GM19452 (cell line): ENCODE measurements around the gene C1orf159.
A peak's percentile ranks its signal among the peaks of the same experiment; 100 is the strongest.

Experiments
- ATAC-seq: cut with Tn5 transposase; IDR thresholded peaks from one replicate; pipeline ENCODE4 v1.9.1; 2021; ENCODE audit not compliant: unreplicated experiment

The C1orf159 gene

DNA sequence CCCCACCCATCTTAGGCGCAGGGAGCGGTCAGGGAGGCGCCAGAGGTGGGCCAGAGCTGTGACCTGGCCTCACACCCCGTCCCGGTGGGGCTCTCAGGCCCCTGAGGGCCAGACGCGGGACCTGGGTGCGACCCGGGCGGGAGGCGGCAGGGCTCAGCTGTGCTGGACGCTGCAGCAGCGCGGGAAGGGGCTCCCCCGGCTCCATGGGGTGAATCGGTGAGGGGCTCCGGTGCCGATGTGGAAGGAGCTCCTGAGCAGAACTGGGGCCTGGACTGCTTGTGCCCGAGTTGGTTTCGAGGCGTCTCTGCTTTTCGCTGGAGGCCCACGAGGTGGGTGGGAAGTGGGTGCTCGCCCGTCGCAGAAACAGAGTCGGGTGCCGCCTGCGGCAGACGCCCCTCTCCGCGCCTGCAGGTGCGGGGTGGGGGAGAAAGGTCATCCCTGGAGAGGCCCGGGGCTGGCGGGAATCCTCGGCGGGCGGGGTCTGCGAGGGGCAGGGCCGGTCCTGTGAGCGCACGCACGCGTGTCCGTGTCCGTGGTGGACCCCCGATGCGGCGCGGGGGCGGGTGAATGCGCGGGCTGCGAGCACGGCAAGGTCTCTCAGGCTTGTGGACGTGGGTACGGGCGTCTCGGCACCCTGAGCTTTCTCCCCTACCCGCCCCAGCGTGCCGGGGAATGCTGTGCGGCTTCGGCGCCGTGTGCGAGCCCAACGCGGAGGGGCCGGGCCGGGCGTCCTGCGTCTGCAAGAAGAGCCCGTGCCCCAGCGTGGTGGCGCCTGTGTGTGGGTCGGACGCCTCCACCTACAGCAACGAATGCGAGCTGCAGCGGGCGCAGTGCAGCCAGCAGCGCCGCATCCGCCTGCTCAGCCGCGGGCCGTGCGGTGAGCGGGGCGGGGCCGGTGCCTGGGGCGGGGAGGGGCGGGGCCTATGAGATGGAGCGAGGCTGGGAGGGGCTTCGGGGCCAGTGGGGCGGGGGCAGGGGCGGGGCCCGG is 75.6 kb downstream of the C1orf159 start:
- no peak for ATAC-seq

DNA sequence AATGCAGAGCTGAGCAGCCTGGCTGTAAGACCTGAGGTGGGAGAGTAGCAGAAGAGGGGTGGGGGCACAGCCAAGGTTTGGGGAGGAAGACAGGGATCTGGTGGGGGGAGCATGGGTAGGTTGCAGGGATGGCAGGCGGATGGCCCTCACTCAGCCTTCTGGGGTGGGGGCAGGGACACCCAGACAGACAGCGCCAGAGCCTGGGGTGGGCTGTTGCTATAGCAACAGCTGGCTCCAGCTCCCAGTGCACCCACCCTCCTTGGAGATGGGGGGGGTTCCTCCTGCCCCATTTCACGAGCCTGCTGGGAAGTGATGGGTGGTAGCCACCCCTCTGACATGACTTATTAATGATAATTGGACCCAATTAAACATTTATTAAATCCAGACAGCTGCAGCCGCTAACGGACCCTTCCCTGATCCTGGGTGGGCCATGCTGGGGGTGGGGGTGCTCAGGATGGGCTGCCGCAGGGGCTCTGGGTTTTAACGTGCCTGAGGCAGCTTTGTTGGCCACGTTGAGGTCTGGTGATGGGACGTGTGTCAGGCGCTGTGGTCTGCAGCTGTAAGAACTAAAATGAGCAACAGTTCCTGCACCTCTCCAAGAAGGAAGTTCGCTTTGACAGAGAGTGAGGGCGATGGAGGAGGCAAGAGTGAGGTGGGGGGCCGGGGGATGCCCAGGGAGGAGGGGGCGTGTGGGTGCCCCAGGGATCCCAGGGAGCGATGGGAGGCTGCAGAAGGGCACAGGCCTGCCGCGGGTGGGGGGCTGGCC is 76.6 kb downstream of the C1orf159 start:
- ATAC-seq: no peak

DNA sequence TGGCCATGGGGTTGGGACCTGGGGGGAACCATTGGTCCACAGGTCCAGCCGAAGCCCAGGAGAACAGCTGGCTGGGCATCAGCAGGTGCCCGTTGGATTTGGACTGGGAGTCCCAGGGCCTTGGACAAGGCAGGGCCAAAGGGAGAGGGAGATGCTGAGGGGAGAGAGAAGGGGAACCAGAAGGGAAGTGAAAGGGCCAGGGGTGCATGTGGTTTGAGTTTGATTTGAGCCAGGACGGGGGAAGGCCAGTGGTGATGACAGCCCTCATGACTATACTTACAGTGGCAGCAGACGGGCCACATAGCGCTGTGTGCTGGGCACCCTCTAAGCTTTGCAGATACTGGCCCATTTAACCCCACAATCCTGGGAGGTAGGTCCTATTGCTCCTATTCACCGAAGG is 77.2 kb downstream of the C1orf159 start:
- no peak for ATAC-seq

DNA sequence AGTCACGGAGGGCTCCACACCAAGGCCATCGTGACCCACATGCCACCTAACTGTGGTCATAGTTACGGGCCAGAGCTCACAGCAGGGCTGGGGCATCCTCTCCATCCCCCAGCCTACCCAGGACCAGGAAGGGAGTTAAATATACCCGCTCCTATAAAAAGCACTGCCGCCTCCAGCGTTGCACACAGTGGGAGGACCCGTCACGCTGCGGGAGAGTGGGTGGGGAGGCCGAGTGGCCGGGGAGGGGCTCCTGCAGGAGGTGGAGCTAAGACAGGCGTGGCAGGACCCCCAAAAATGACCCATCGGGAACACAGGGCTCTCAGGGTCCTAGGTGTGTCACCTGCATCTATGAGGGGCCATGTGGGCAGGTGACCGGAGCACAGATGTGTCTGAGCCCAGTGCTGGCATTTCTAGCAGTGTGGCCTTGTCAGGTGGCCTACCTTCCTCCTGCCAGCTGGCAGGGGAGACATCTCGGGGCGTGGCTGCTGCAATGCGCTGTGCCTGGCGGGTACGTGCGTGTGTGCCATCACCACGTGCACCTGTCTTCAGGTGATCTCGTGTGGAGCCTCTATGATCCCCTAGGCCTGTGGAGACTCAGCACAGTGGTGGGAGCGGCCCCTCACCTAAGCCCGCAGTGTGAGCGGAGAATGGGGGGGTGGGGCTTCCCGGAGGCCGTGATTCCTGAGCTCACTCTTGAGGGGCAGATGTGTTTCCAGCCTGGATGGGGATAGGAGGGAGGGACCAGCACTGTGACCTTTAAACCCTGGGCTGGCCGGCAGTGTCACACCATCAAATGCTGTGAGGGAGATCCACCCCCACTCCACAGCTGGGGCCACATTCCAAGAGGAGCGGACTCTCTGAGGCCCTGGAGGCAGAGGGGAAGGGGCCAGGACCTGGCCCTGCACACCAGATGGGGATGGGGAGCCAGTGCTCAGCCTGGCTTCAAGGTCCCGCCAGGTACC is 78.2 kb downstream of the C1orf159 start:
- no peak for ATAC-seq

DNA sequence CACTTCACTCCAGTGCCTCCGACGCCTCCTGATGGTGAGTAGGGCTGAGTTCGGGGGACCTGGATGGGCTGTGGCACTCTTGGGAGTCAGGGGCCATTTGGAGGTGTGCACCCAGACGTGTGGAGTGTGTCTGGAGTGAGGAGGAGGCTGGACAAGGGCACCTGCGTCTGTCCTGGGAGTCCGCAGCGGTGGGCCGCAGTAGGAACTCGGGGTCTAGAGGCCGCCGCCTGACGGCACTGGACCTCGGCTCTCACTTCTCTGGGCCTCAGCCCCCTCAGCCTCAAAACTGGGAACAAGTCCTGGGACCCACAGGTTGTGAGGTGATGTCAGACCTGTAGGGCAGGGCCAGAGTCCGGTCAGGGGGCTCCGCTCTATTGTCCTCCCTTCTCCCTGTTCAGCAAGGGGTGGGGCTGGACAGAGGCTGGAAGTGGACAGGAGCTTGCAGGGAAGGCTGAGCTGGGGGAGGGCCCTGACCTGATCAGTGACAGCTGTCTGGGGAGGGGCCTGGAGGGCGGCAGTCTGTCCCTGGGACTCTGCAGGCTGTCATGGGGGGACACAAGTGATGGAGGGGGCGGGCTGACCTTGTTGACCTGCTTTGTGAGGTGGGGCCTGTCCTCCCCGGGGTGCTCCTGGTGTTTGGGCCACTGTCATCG is 80.5 kb downstream of the C1orf159 start:
- ATAC-seq: no peak

DNA sequence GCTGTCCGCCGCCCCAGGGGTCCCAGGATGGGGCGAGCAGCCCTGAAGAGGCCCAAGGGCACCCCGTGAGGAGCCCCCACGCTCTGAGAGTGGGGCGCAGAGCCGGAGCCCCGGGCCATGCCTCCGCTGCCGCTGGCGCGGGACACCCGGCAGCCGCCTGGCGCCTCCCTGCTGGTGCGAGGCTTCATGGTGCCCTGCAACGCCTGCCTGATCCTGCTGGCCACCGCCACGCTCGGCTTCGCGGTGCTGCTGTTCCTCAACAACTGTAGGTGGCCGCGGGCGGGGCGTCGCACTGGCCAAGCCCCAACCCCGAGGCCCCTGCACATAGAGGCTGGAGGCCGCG is 81.5 kb downstream of the C1orf159 start:
- ATAC-seq: no peak

DNA sequence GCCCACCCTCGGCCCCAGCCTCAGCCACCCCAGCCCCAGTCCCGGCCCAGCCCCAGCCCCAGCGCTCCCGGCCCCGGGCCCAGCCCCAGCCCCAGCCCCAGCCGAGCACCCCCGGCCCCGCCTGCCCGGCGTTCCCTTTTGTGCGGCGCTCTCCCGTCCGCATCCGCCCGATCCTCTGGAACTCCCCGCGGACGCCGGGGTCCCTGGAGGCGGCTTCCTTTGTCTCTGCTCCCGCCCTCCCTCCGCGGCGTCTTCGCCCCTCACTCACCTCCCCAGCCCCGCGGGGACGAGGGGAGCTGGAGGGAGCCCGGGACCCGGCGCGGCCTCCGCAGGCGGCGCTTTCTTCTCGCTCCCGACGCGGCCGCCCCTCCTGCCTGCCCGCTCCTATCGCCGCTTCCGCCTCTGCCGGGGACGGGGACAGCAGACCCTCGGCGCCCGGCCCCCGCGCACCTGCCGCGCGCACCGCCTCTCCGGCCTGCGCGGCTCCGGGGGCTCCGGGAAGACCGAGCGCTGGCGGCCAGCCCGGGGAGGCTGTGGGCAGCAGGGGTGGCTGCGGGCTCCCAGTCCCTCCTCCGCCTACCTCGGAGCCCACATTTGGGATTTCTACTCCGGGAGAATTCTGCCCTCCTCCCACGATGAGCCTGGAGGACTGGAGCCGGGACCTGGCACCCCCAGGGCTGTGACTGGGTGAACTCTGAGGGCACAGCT is 82.0 kb downstream of the C1orf159 start:
- ATAC-seq: no peak

DNA sequence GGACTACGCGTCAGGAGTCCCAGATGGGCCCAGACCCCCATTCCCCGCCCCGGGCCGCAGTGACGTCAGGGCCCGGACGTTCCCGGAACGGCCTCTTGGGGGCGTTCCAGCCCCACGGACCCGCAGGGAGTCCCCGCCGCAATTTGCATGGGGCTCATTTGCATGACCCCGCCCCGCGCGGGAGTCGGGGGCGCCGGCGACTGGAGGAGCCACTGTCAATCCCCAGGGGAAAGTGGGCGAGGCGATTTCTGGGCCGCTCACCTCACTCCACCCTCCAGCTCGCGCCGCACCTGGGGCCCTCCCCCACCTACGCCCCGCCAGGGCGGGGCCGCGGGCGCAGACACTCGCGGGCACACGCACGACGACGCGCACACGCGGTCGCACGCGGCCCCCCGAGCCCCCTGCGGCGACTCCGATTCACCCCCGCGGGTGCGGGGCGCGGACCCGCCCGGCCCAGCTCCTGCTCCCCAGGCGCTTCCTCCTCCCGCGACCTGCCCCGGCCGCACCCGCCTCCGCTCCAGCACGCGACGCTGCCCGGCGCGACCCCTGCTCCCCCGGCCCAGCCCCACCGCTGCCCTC is 82.8 kb downstream of the C1orf159 start:
- ATAC-seq: peak; percentile 77

DNA sequence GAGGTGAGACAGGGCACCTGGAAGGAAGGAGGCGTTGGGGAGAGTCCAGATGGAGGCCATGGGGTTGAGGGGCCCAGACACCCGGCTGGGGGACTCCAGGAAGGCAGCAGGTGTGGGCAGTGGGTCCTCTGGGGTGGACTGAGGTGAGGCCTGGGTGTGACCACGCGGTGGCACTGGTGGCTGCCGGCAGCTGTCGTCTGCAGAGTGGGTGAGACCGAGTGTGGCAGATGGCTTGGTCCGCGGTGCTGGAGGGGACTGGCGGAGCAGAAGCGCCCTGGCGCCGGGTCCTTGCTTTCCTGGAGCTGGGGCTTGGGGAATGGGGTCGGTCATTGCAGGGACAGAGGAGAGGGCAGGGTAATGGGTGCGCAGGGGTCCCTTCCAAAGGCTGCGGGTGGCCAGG is 83.5 kb downstream of the C1orf159 start:
- no peak for ATAC-seq
